SU-DHL-6 (cell line): ENCODE data around the gene AP2S1.

ENCODE experiments used
- H2AFZ ChIP-seq: fragments of 200-600 bp; sonication (generic); 2 replicates; pipeline ENCODE4 v1.6.1; 2014; ENCODE audit warnings: low read depth, mild to moderate bottlenecking, moderate library complexity, mixed read lengths, antibody characterized with exemption, low read length; ENCODE audit not compliant: severe bottlenecking
- H3F3A ChIP-seq: fragments of 200-600 bp; shearing (Covaris generic); 2 replicates; pipeline ENCODE4 v1.6.0; 2016; ENCODE audit warnings: antibody characterized with exemption, mild to moderate bottlenecking; ENCODE audit not compliant: insufficient read depth
- H3K27ac ChIP-seq: fragments of 200-600 bp; sonication (generic); 2 replicates; pipeline ENCODE4 v1.5.1; 2016; ENCODE audit warnings: low read depth, mild to moderate bottlenecking, low read length, moderate library complexity, mixed read lengths
- H3K27me3 ChIP-seq: fragments of 200-600 bp; sonication (generic), shearing (Covaris generic); 2 replicates; pipeline ENCODE4 v1.6.0; 2014; ENCODE audit warnings: mild to moderate bottlenecking, low read length
- H3K36me3 ChIP-seq: fragments of 200-600 bp; sonication (generic); 2 replicates; pipeline ENCODE4 v1.6.1; 2014; ENCODE audit warnings: mild to moderate bottlenecking, low read length, mixed read lengths
- H3K4me2 ChIP-seq: fragments of 300-600, 200-600 bp; shearing (Covaris generic), sonication (generic); 2 replicates; pipeline ENCODE4 v1.6.0; 2014; ENCODE audit warnings: low read length, low read depth, mild to moderate bottlenecking; ENCODE audit not compliant: poor library complexity, severe bottlenecking
- H3K4me3 ChIP-seq: fragments of 200-600 bp; sonication (generic); 2 replicates; pipeline ENCODE4 v1.5.1; 2014; ENCODE audit warnings: antibody characterized with exemption, low read length, mild to moderate bottlenecking, mixed read lengths; ENCODE audit not compliant: insufficient read depth, poor library complexity, severe bottlenecking
- H3K79me2 ChIP-seq: fragments of 200-600 bp; sonication (generic); 2 replicates; pipeline ENCODE4 v1.6.1; 2014; ENCODE audit warnings: mild to moderate bottlenecking, low read length, moderate library complexity; ENCODE audit not compliant: insufficient read depth
- H3K9ac ChIP-seq: fragments of 200-600 bp; sonication (generic); 2 replicates; pipeline ENCODE4 v1.7.0; 2014; ENCODE audit warnings: mild to moderate bottlenecking, low read length
- H3K9me2 ChIP-seq: fragments of 200-600 bp; sonication (generic); replicated peaks from 2 replicates; pipeline ENCODE4 v1.6.1; 2014; ENCODE audit warnings: low read length; ENCODE audit not compliant: insufficient read depth
- H3K9me3 ChIP-seq: fragments of 200-600 bp; sonication (generic); 2 replicates; pipeline ENCODE4 v1.6.1; 2014; ENCODE audit warnings: low read length, mixed read lengths; ENCODE audit not compliant: insufficient read depth
- H4K20me1 ChIP-seq: fragments of 200-600 bp; sonication (generic); 2 replicates; pipeline ENCODE4 v1.6.1; 2014; ENCODE audit warnings: low read depth, mild to moderate bottlenecking, antibody characterized with exemption, low read length, moderate library complexity, mixed read lengths
- EZH2phosphoT487 ChIP-seq: fragments of 200-600 bp; sonication (generic), shearing (Covaris generic); conservative IDR thresholded peaks from 2 replicates; pipeline ENCODE4 v1.6.1; 2018; ENCODE audit warnings: mild to moderate bottlenecking, antibody characterized with exemption, low read length, moderate library complexity, mixed read lengths
- TF ChIP-seq, protein P1 (sequence below): fragments of 200-600 bp; sonication (generic); IDR thresholded peaks from one replicate; pipeline ENCODE4 v1.5.1; 2017; ENCODE audit warnings: antibody characterized with exemption, mild to moderate bottlenecking, low read length, moderate library complexity; ENCODE audit not compliant: insufficient read depth, poor library complexity, severe bottlenecking

Gene AP2S1

DNA sequence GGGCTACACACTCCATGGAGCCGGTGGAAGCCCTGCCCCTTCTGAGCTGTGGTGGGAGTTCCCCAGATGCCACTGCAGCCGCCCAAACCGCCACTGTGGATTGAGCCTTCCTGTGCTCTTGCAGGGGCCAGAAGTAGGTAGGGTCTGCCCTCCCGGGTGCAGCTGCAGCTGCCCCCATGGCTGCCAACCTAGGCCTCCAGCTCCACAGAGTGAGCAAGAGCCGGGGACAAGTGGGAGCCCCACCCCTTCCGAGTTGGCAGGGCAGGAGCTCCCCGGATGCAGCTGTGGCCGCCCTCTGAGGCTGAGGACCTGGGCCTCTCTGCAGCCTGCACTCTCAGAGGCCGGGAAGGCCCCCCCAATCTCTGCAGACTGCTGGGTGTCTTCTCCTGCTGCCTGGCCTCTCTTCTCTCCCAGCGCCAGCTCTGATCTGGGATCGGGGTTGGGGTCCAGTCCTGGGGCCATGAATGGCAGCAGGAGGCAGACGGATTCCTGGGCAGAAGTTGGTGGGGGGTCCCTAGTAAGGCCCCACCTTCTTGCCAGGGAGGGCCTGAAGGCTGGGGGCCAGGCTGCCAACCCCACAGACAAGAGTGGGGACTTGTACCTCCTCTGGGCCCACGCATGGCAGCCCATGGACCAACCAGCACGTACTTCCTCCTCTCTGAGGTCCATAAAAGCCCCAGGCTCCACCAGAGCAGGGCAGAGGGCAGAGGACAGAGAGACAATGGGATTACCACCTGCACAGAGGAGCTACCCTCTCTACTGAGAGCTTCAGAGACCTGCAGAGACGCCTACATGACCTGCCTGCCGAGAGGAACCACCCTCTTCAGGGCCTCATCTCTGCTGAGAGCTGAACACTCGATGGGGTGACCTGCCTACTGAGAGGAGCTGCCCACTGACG, 28.9 kb downstream of the AP2S1 start:
- Histone ChIP-seq H3K4me2 (peak overlapping the region; percentile 34), H3K9ac (peak overlapping the region; percentile 28; the same call in 1 of the 2 replicates), H3K9me2 (no peaks in the 10 kb centered on the region), H3K27ac (peak overlapping the region; percentile 75), H2AFZ (no peak overlapping the region), H3F3A (peaks cover 16% of the 10 kb centered on the region), H3K27me3 (no peaks in the 10 kb centered on the region), H4K20me1 (no peaks in the 10 kb centered on the region), H3K4me3 (no peak overlapping the region), H3K36me3 (no peaks in the 10 kb centered on the region), H3K79me2 (no peaks in the 10 kb centered on the region), H3K9me3 (no peaks in the 10 kb centered on the region)
- no peak for TF ChIP-seq EZH2phosphoT487
- TF ChIP-seq, protein P1, sequence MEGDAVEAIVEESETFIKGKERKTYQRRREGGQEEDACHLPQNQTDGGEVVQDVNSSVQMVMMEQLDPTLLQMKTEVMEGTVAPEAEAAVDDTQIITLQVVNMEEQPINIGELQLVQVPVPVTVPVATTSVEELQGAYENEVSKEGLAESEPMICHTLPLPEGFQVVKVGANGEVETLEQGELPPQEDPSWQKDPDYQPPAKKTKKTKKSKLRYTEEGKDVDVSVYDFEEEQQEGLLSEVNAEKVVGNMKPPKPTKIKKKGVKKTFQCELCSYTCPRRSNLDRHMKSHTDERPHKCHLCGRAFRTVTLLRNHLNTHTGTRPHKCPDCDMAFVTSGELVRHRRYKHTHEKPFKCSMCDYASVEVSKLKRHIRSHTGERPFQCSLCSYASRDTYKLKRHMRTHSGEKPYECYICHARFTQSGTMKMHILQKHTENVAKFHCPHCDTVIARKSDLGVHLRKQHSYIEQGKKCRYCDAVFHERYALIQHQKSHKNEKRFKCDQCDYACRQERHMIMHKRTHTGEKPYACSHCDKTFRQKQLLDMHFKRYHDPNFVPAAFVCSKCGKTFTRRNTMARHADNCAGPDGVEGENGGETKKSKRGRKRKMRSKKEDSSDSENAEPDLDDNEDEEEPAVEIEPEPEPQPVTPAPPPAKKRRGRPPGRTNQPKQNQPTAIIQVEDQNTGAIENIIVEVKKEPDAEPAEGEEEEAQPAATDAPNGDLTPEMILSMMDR, result no peak

DNA sequence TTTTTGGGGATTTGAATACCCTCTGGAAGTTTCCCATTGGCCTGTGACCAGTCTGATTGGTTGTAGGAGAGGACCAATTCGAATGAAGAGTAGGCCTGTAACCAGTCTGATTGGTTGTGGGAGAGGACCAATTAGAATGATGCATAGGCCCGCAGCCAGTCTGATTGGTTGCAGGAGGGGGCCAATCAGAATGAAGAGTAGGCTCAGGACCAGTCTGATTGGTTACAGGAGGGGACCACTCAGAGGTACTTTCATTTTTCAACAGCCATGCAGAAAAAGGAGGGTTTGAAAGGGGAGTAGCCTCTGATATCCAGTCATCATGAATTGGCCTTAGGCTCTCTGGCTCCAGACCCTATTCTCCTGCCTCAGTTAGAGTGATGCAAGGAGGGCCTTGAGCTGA, 31.8 kb downstream of the AP2S1 start:
- Histone ChIP-seq H3K36me3 (no peaks in the 10 kb centered on the region), H3K4me2 (no peak overlapping the region), H3K27me3 (no peaks in the 10 kb centered on the region), H3K9ac (no peak overlapping the region), H4K20me1 (no peaks in the 10 kb centered on the region), H3K4me3 (no peak overlapping the region), H3K9me2 (no peaks in the 10 kb centered on the region), H2AFZ (no peak overlapping the region), H3K79me2 (no peaks in the 10 kb centered on the region), H3F3A (no peaks in the 10 kb centered on the region), H3K9me3 (no peaks in the 10 kb centered on the region), H3K27ac (no peak overlapping the region)
- TF ChIP-seq EZH2phosphoT487, result no peak
- TF ChIP-seq, protein P1, result no peak

GRCh38 chr19:46815833-46816627, 34.6 kb downstream of the AP2S1 start:
- Histone ChIP-seq H3K27ac (no peak overlapping the region), H2AFZ (no peak overlapping the region), H3K79me2 (no peaks in the 10 kb centered on the region), H3K4me3 (no peak overlapping the region), H3K9ac (no peak overlapping the region), H3K36me3 (no peaks in the 10 kb centered on the region), H3K9me2 (no peaks in the 10 kb centered on the region), H3K9me3 (no peaks in the 10 kb centered on the region), H4K20me1 (no peaks in the 10 kb centered on the region), H3K27me3 (no peaks in the 10 kb centered on the region), H3F3A (no peaks in the 10 kb centered on the region), H3K4me2 (no peak overlapping the region)
- TF ChIP-seq EZH2phosphoT487, result no peak
- TF ChIP-seq, protein P1, result no peak
